IPS-15b (cell line): ENCODE measurements around the gene DLG4.
"Not testable (repeated sequence)": the region's sequence is repeated elsewhere in the genome, so short reads cannot be mapped to it uniquely, and the experiment has no call there.

Experiments used
- H3K27me3 ChIP-seq: one replicate; pipeline ENCODE4 v1.6.1; 2013; ENCODE audit warnings: low read length; ENCODE audit not compliant: control insufficient read depth, insufficient read depth
- H3K36me3 ChIP-seq: one replicate; pipeline ENCODE4 v1.6.1; 2013; ENCODE audit warnings: low read length; ENCODE audit not compliant: control insufficient read depth, insufficient read depth
- H3K4me1 ChIP-seq: one replicate; pipeline ENCODE4 v1.6.1; 2013; ENCODE audit warnings: mild to moderate bottlenecking, low read length; ENCODE audit not compliant: control insufficient read depth, insufficient read depth
- H3K4me3 ChIP-seq: one replicate; pipeline ENCODE4 v1.5.1; 2013; ENCODE audit warnings: low read depth, low read length
- H3K9ac ChIP-seq: one replicate; pipeline ENCODE4 v1.6.1; 2013; ENCODE audit warnings: low read depth, mild to moderate bottlenecking, low read length
- H3K9me3 ChIP-seq: one replicate; pipeline ENCODE4 v1.6.1; 2013; ENCODE audit warnings: mild to moderate bottlenecking, low read length; ENCODE audit not compliant: control insufficient read depth, insufficient read depth

DLG4 gene

GRCh38 chr17:7183433-7184090, 36.1 kb downstream of the DLG4 start:
- Histone ChIP-seq H3K27me3 (no peaks in the 10 kb centered on the region), H3K9me3 (no peaks in the 10 kb centered on the region), H3K9ac (no peak overlapping the region), H3K4me3 (no peak overlapping the region), H3K36me3 (no peaks in the 10 kb centered on the region), H3K4me1 (no peaks in the 10 kb centered on the region)

GRCh38 chr17:7182101-7182500, 37.5 kb downstream of the DLG4 start:
- not testable (repeated sequence) for H3K36me3 ChIP-seq, H3K4me3 ChIP-seq, H3K4me1 ChIP-seq, H3K9me3 ChIP-seq, H3K9ac ChIP-seq, H3K27me3 ChIP-seq

- H3K36me3 ChIP-seq: no peaks in the 10 kb centered on the region
- no peak within 1 kb of the TSS for H3K9ac ChIP-seq
- peaks cover 21% of the 10 kb centered on the region for H3K27me3 ChIP-seq
- H3K9me3 ChIP-seq: no peaks in the 10 kb centered on the region
- no peaks in the 10 kb centered on the region for H3K4me1 ChIP-seq
- peak within 1 kb of the TSS; percentile 71 for H3K4me3 ChIP-seq
Observed at GRCh38 chr17:7179317-7180254, 40.0 kb downstream of the DLG4 start, which contains the start of gene ASGR1. TSS of gene ASGR1 (minus strand) at chr17:7179370. CDS start at chr17:7178563, 807 bp downstream.

- Histone ChIP-seq H3K36me3 (no peaks in the 10 kb centered on the region), H3K4me3 (no peak overlapping the region), H3K4me1 (no peaks in the 10 kb centered on the region), H3K9me3 (no peaks in the 10 kb centered on the region), H3K27me3 (peaks cover 24% of the 10 kb centered on the region), H3K9ac (no peak overlapping the region)
Observed at GRCh38 chr17:7178973-7179316, 40.7 kb downstream of the DLG4 start.

GRCh38 chr17:7177954-7178477, 41.6 kb downstream of the DLG4 start:
- Histone ChIP-seq H3K36me3 (no peaks in the 10 kb centered on the region), H3K4me3 (peak overlapping the region; percentile 71), H3K4me1 (no peaks in the 10 kb centered on the region), H3K9ac (no peak overlapping the region), H3K9me3 (no peaks in the 10 kb centered on the region), H3K27me3 (peaks cover 30% of the 10 kb centered on the region)

GRCh38 chr17:7177191-7177953, 42.3 kb downstream of the DLG4 start:
- H3K9me3 ChIP-seq: no peaks in the 10 kb centered on the region
- peak overlapping the region; percentile 71 for H3K4me3 ChIP-seq
- H3K27me3 ChIP-seq: peaks cover 30% of the 10 kb centered on the region
- H3K36me3 ChIP-seq: no peaks in the 10 kb centered on the region
- no peaks in the 10 kb centered on the region for H3K4me1 ChIP-seq
- no peak overlapping the region for H3K9ac ChIP-seq

- Histone ChIP-seq H3K36me3 (no peaks in the 10 kb centered on the region), H3K9me3 (no peaks in the 10 kb centered on the region), H3K27me3 (peaks cover 30% of the 10 kb centered on the region), H3K4me3 (peak overlapping the region; percentile 71), H3K9ac (no peak overlapping the region), H3K4me1 (no peaks in the 10 kb centered on the region)
Observed at GRCh38 chr17:7176841-7177190, 42.8 kb downstream of the DLG4 start.

- peaks cover 30% of the 10 kb centered on the region for H3K27me3 ChIP-seq
- peak overlapping the region; percentile 71 for H3K4me3 ChIP-seq
- no peaks in the 10 kb centered on the region for H3K36me3 ChIP-seq
- H3K9me3 ChIP-seq: no peaks in the 10 kb centered on the region
- H3K9ac ChIP-seq: no peak overlapping the region
- H3K4me1 ChIP-seq: no peaks in the 10 kb centered on the region
Observed at GRCh38 chr17:7176107-7176840, 43.4 kb downstream of the DLG4 start.

- peaks cover 30% of the 10 kb centered on the region for H3K27me3 ChIP-seq
- H3K9me3 ChIP-seq: no peaks in the 10 kb centered on the region
- H3K36me3 ChIP-seq: no peaks in the 10 kb centered on the region
- H3K4me3 ChIP-seq: no peak overlapping the region
- no peak overlapping the region for H3K9ac ChIP-seq
- H3K4me1 ChIP-seq: no peaks in the 10 kb centered on the region
Observed at GRCh38 chr17:7175330-7175733, 44.3 kb downstream of the DLG4 start.

- no peaks in the 10 kb centered on the region for H3K36me3 ChIP-seq
- H3K9ac ChIP-seq: no peak overlapping the region
- no peaks in the 10 kb centered on the region for H3K9me3 ChIP-seq
- H3K4me1 ChIP-seq: no peaks in the 10 kb centered on the region
- H3K4me3 ChIP-seq: peak overlapping the region; percentile 48
- peaks cover 30% of the 10 kb centered on the region for H3K27me3 ChIP-seq
Observed at GRCh38 chr17:7174603-7175326, 44.9 kb downstream of the DLG4 start.
